WTC11 (cell line): Measurements from ENCODE around the gene MTFP1. TPM values are rescaled to one million over a fixed set of nuclear protein-coding genes. Genes with fewer than 3 reads are reported as not detected.

Experiments used
- ATAC-seq: fragments of 200-7000 bp; cut with Tn5 transposase; 2 replicates; pipeline ENCODE4 v1.10.0; 2021; ENCODE audit warnings: mild to moderate bottlenecking, moderate library complexity
- CTCF ChIA-PET: fragments of 300-600 bp; sonication (Branson Sonifier 250); formaldehyde crosslinking; loops from one replicate; lab custom pipeline; 2021; ENCODE audit warnings: antibody characterized with exemption; lab: Charles Lee
- POLR2A ChIA-PET: fragments of 350-600 bp; sonication (Branson Sonifier 250); formaldehyde crosslinking; loops from one replicate; lab custom pipeline; 2021; ENCODE audit warnings: antibody characterized with exemption; lab: Charles Lee
- DNase-seq: peaks from one replicate; pipeline ENCODE4 v3.0.0; 2021; ENCODE audit warnings: low spot score
- H3K27ac Mint-ChIP-seq: 2 replicates; pipeline ENCODE4 v1.8.0; 2021; ENCODE audit warnings: mixed read lengths
- H3K27me3 Mint-ChIP-seq: 2 replicates; pipeline ENCODE4 v1.8.0; 2021; ENCODE audit warnings: low read depth, mild to moderate bottlenecking, moderate library complexity, mixed read lengths
- H3K36me3 Mint-ChIP-seq: 2 replicates; pipeline ENCODE4 v1.8.0; 2021; ENCODE audit warnings: mixed read lengths
- H3K4me1 Mint-ChIP-seq: 2 replicates; pipeline ENCODE4 v1.8.0; 2022; ENCODE audit warnings: mixed read lengths
- H3K4me3 Mint-ChIP-seq: 2 replicates; pipeline ENCODE4 v1.8.0; 2021; ENCODE audit warnings: mild to moderate bottlenecking, moderate library complexity, mixed read lengths
- H3K9me3 Mint-ChIP-seq: 2 replicates; pipeline ENCODE4 v1.8.0; 2021; ENCODE audit warnings: mixed read lengths
- ARID4B ChIP-seq: sonication (generic); formaldehyde crosslinking; IDR thresholded peaks from 2 replicates; pipeline ENCODE4 v1.8.0; 2023; ENCODE audit warnings: missing genetic modification reagents, mild to moderate bottlenecking, borderline replicate concordance
- ATF1 ChIP-seq: sonication (generic); formaldehyde crosslinking; IDR thresholded peaks from 2 replicates; pipeline ENCODE4 v1.8.1; 2023; ENCODE audit warnings: mild to moderate bottlenecking, moderate library complexity, missing genetic modification reagents
- CREB1 ChIP-seq: sonication (generic); formaldehyde crosslinking; IDR thresholded peaks from 2 replicates; pipeline ENCODE4 v1.8.0; 2023; ENCODE audit warnings: mild to moderate bottlenecking, missing genetic modification reagents
- CREM ChIP-seq: sonication (generic); formaldehyde crosslinking; IDR thresholded peaks from 2 replicates; pipeline ENCODE4 v1.8.1; 2022; ENCODE audit warnings: mild to moderate bottlenecking, missing genetic modification reagents, moderate library complexity
- E2F1 ChIP-seq: sonication (generic); formaldehyde crosslinking; IDR thresholded peaks from 2 replicates; pipeline ENCODE4 v1.8.0; 2022; ENCODE audit warnings: mild to moderate bottlenecking, missing genetic modification reagents
- E2F5 ChIP-seq: sonication (generic); formaldehyde crosslinking; IDR thresholded peaks from 2 replicates; pipeline ENCODE4 v1.8.1; 2022; ENCODE audit warnings: mild to moderate bottlenecking, moderate library complexity, missing genetic modification reagents
- FOXJ3 ChIP-seq: sonication (generic); formaldehyde crosslinking; IDR thresholded peaks from 2 replicates; pipeline ENCODE4 v1.9.0; 2021; ENCODE audit warnings: missing genetic modification reagents, mild to moderate bottlenecking, borderline replicate concordance
- FOXK1 ChIP-seq: sonication (generic); formaldehyde crosslinking; IDR thresholded peaks from 2 replicates; pipeline ENCODE4 v1.8.0; 2022; ENCODE audit warnings: mild to moderate bottlenecking, moderate library complexity, missing genetic modification reagents
- GRHL2 ChIP-seq: fragments of 250-450 bp; sonication (Bioruptor Pico); IDR thresholded peaks from 2 replicates; pipeline ENCODE4 v1.8.0; 2022; ENCODE audit warnings: mild to moderate bottlenecking, moderate library complexity; ENCODE audit not compliant: insufficient replicate concordance, severe bottlenecking
- GTF2I ChIP-seq: fragments of 250-450 bp; sonication (Bioruptor Pico); conservative IDR thresholded peaks from 2 replicates; pipeline ENCODE4 v1.4.0; 2021; ENCODE audit warnings: mild to moderate bottlenecking
- OVOL2 ChIP-seq: fragments of 250-450 bp; sonication (Bioruptor Pico); IDR thresholded peaks from 2 replicates; pipeline ENCODE4 v1.9.0; 2021; ENCODE audit warnings: mild to moderate bottlenecking, borderline replicate concordance
- PRRX2 ChIP-seq: fragments of 250-450 bp; sonication (Bioruptor Pico); IDR thresholded peaks from 2 replicates; pipeline ENCODE4 v1.8.0; 2021; ENCODE audit warnings: mild to moderate bottlenecking
- SMAD3 ChIP-seq: sonication (generic); formaldehyde crosslinking; IDR thresholded peaks from 2 replicates; pipeline ENCODE4 v1.8.0; 2022; ENCODE audit warnings: missing genetic modification reagents, mild to moderate bottlenecking, borderline replicate concordance
- SOX15 ChIP-seq: fragments of 250-450 bp; sonication (Bioruptor Pico); IDR thresholded peaks from 2 replicates; pipeline ENCODE4 v1.9.0; 2021; ENCODE audit warnings: mild to moderate bottlenecking
- TP53 ChIP-seq: sonication (generic); formaldehyde crosslinking; IDR thresholded peaks from 2 replicates; pipeline ENCODE4 v1.8.1; 2023; ENCODE audit warnings: mild to moderate bottlenecking, missing genetic modification reagents
- ZNF138 ChIP-seq: sonication (generic); formaldehyde crosslinking; conservative IDR thresholded peaks from 2 replicates; pipeline ENCODE4 v1.8.1; 2022; ENCODE audit warnings: mild to moderate bottlenecking, moderate library complexity, missing genetic modification reagents
- ZNF219 ChIP-seq: sonication (generic); formaldehyde crosslinking; IDR thresholded peaks from 2 replicates; pipeline ENCODE4 v1.8.0; 2023; ENCODE audit warnings: missing genetic modification reagents, mild to moderate bottlenecking, borderline replicate concordance
- ZNF232 ChIP-seq: sonication (generic); formaldehyde crosslinking; IDR thresholded peaks from 2 replicates; pipeline ENCODE4 v1.8.0; 2022; ENCODE audit warnings: mild to moderate bottlenecking, missing genetic modification reagents
- ZNF416 ChIP-seq: fragments of 250-450 bp; sonication (Bioruptor Pico); IDR thresholded peaks from 2 replicates; pipeline ENCODE4 v1.9.0; 2021; ENCODE audit warnings: mild to moderate bottlenecking, inconsistent platforms
- ZNF671 ChIP-seq: fragments of 250-450 bp; sonication (Bioruptor Pico); IDR thresholded peaks from 2 replicates; pipeline ENCODE4 v1.8.0; 2021; ENCODE audit warnings: mild to moderate bottlenecking
- total RNA-seq: library from RNA; stranded (reverse); gene quantifications from 3 replicates; pipeline ENCODE4 v1.2.3, GENCODE V29; 2021
- TF ChIP-seq, protein P1 (sequence below): fragments of 250-450 bp; sonication (Bioruptor Pico); IDR thresholded peaks from 2 replicates; pipeline ENCODE4 v1.9.0; 2021; ENCODE audit warnings: moderate library complexity, mild to moderate bottlenecking, inconsistent platforms, borderline replicate concordance
- TF ChIP-seq, protein P2 (sequence below): sonication (generic); formaldehyde crosslinking; IDR thresholded peaks from 2 replicates; pipeline ENCODE4 v1.8.1; 2023; ENCODE audit warnings: mild to moderate bottlenecking, missing genetic modification reagents, moderate library complexity
- TF ChIP-seq, protein P3 (sequence below): sonication (generic); formaldehyde crosslinking; IDR thresholded peaks from 2 replicates; pipeline ENCODE4 v1.8.0; 2022; ENCODE audit warnings: mild to moderate bottlenecking, missing genetic modification reagents
- TF ChIP-seq, protein P4 (sequence below): fragments of 250-450 bp; sonication (Bioruptor Pico); IDR thresholded peaks from 2 replicates; pipeline ENCODE4 v1.8.0; 2021; ENCODE audit warnings: mild to moderate bottlenecking

The MTFP1 gene
- total RNA-seq, 1 experiment from 2014 or later, result 75.0 TPM

DNA sequence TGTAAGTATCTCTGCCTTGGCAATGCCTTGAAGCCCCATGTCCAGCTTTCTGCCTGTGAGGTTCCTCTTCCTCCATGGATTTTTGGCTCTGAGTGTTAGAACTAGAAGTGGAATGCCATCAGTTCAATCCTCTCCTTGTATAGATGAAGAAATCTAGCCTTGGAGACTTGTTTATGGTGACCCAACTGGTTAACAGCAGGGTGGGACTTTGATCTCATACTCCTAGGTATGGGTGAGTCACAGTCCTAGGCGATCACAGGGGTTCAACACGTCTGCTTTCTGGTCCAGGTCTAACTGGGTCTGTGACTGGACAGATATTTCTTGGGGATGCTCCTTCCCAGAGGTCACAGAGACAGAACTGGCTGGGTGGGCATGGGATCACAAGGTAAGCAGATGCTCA lies 9.2 kb upstream of the MTFP1 start:
- Mint-ChIP-seq H3K4me3 (no peak overlapping the region), H3K9me3 (no peaks in the 10 kb centered on the region), H3K4me1 (peaks cover under 1% of the 10 kb centered on the region; the same call in 1 of the 2 replicates), H3K27me3 (no peaks in the 10 kb centered on the region), H3K36me3 (peaks cover 49% of the 10 kb centered on the region), H3K27ac (no peak overlapping the region)
- DNase-seq, result no peak
- TF ChIP-seq ATF1 (no peak), ZNF671 (CRISPR knock-in tag) (no peak), SOX15 (CRISPR knock-in tag) (no peak), GRHL2 (no peak), ZNF232 (CRISPR knock-in tag) (no peak), FOXJ3 (CRISPR knock-in tag) (no peak), ARID4B (CRISPR knock-in tag) (no peak), ZNF219 (CRISPR knock-in tag) (no peak)
- TF ChIP-seq, protein P1, sequence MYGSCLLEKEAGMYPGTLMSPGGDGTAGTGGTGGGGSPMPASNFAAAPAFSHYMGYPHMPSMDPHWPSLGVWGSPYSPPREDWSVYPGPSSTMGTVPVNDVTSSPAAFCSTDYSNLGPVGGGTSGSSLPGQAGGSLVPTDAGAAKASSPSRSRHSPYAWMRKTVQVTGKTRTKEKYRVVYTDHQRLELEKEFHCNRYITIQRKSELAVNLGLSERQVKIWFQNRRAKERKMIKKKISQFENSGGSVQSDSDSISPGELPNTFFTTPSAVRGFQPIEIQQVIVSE (CRISPR knock-in tag), result no peak
- TF ChIP-seq, protein P2, sequence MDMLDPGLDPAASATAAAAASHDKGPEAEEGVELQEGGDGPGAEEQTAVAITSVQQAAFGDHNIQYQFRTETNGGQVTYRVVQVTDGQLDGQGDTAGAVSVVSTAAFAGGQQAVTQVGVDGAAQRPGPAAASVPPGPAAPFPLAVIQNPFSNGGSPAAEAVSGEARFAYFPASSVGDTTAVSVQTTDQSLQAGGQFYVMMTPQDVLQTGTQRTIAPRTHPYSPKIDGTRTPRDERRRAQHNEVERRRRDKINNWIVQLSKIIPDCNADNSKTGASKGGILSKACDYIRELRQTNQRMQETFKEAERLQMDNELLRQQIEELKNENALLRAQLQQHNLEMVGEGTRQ (CRISPR knock-in tag), result no peak
- ChIA-PET POLR2A (no interaction called here), CTCF (no interaction called here)
- no peak for ATAC-seq

DNA sequence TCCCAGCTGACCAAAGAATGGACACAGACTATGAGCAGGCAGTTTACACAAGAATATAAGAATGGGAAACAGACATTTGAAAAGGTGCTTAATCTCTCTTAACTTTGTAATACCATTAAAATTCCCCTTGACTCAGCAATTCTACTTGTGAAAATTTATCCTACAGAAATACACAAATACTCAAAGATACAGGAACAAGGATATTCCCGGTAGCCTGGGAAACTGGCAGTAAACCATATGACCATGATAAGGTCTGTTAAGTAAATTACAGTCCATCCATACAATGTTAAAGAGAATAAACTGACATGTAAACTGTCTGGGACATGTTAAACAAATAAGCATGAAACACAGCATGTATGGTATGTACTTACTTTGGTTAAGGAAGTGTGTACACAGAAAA lies 8.7 kb upstream of the MTFP1 start:
- DNase-seq, result no peak
- no peak for ATAC-seq
- ChIA-PET POLR2A (no interaction called here), CTCF (interaction anchor here (0.9 kb wide), 1 partner anchor 30 kb away, joined by 3 read pairs; the partner anchor contains the start of gene RNF215)
- no peaks in the 10 kb centered on the region for H3K9me3 Mint-ChIP-seq
- H3K4me3 Mint-ChIP-seq, result no peak overlapping the region
- H3K27me3 Mint-ChIP-seq, result no peaks in the 10 kb centered on the region
- peaks cover 5% of the 10 kb centered on the region for H3K4me1 Mint-ChIP-seq
- peaks cover 53% of the 10 kb centered on the region for H3K36me3 Mint-ChIP-seq
- no peak overlapping the region for H3K27ac Mint-ChIP-seq
- TF ChIP-seq ZNF416 (CRISPR knock-in tag), result no peak
- TF ChIP-seq SMAD3 (CRISPR knock-in tag), result no peak
- TF ChIP-seq, protein P2 (CRISPR knock-in tag), result no peak
- TF ChIP-seq E2F5 (CRISPR knock-in tag), result no peak
- no peak for TF ChIP-seq E2F1 (CRISPR knock-in tag)
- no peak for TF ChIP-seq TP53 (CRISPR knock-in tag)
- no peak for TF ChIP-seq ZNF138 (CRISPR knock-in tag)
- TF ChIP-seq PRRX2 (CRISPR knock-in tag), result no peak
- TF ChIP-seq, protein P3, sequence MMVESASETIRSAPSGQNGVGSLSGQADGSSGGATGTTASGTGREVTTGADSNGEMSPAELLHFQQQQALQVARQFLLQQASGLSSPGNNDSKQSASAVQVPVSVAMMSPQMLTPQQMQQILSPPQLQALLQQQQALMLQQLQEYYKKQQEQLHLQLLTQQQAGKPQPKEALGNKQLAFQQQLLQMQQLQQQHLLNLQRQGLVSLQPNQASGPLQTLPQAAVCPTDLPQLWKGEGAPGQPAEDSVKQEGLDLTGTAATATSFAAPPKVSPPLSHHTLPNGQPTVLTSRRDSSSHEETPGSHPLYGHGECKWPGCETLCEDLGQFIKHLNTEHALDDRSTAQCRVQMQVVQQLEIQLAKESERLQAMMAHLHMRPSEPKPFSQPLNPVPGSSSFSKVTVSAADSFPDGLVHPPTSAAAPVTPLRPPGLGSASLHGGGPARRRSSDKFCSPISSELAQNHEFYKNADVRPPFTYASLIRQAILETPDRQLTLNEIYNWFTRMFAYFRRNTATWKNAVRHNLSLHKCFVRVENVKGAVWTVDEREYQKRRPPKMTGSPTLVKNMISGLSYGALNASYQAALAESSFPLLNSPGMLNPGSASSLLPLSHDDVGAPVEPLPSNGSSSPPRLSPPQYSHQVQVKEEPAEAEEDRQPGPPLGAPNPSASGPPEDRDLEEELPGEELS (CRISPR knock-in tag), result no peak
- no peak for TF ChIP-seq CREM (CRISPR knock-in tag)
- TF ChIP-seq FOXK1, result no peak
- no peak for TF ChIP-seq GTF2I (CRISPR knock-in tag)
- no peak for TF ChIP-seq OVOL2 (CRISPR knock-in tag)
- TF ChIP-seq FOXJ3 (CRISPR knock-in tag), result no peak
- no peak for TF ChIP-seq CREB1
- TF ChIP-seq, protein P4, sequence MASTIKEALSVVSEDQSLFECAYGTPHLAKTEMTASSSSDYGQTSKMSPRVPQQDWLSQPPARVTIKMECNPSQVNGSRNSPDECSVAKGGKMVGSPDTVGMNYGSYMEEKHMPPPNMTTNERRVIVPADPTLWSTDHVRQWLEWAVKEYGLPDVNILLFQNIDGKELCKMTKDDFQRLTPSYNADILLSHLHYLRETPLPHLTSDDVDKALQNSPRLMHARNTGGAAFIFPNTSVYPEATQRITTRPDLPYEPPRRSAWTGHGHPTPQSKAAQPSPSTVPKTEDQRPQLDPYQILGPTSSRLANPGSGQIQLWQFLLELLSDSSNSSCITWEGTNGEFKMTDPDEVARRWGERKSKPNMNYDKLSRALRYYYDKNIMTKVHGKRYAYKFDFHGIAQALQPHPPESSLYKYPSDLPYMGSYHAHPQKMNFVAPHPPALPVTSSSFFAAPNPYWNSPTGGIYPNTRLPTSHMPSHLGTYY (CRISPR knock-in tag), result no peak
